ENCODE measurements around the gene OPTC.

GRCh38 chr1:203454986-203455471, 38.9 kb upstream of the OPTC start:
- TF ChIP-seq, protein P1, sequence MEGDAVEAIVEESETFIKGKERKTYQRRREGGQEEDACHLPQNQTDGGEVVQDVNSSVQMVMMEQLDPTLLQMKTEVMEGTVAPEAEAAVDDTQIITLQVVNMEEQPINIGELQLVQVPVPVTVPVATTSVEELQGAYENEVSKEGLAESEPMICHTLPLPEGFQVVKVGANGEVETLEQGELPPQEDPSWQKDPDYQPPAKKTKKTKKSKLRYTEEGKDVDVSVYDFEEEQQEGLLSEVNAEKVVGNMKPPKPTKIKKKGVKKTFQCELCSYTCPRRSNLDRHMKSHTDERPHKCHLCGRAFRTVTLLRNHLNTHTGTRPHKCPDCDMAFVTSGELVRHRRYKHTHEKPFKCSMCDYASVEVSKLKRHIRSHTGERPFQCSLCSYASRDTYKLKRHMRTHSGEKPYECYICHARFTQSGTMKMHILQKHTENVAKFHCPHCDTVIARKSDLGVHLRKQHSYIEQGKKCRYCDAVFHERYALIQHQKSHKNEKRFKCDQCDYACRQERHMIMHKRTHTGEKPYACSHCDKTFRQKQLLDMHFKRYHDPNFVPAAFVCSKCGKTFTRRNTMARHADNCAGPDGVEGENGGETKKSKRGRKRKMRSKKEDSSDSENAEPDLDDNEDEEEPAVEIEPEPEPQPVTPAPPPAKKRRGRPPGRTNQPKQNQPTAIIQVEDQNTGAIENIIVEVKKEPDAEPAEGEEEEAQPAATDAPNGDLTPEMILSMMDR (IDR thresholded peaks at IDR 0.05 in 4 of 5, conservative IDR thresholded peaks at IDR 0.05 in 1 of 5) = no peak
- TF ChIP-seq POLR2A (IDR thresholded peaks at IDR 0.05) = no peak

All from gastrocnemius medialis (tissue), 4 donors.